ENCODE measurements around the gene CRYBA1. TPM values are rescaled to one million over a fixed set of nuclear protein-coding genes. Genes with fewer than 3 reads are reported as not detected.

CRYBA1 gene
- total RNA-seq, 2 experiments from 2014 or later: not detected

- no peaks in the 10 kb centered on the region for H3K9me3 Mint-ChIP-seq
- DNase-seq (no peak), ATAC-seq (ENCODE audit: low read depth) (no peak)
- POLR2A ChIA-PET: interaction anchor here (1.1 kb wide), 1 partner anchor 52 kb away, joined by 3 read pairs; the partner anchor contains the start of gene NUFIP2
- peaks cover 5% of the 10 kb centered on the region for H3K4me1 Mint-ChIP-seq
- no peak overlapping the region for H3K27ac Mint-ChIP-seq
- peaks cover 5% of the 10 kb centered on the region for H3K27me3 Mint-ChIP-seq
- no peak overlapping the region for H3K4me3 Mint-ChIP-seq
- H3K36me3 Mint-ChIP-seq: no peaks in the 10 kb centered on the region
These were observed 4.6 kb upstream of the CRYBA1 start for GRCh38 chr17:29242051-29242450.

GRCh38 chr17:29242790-29243189 is 3.9 kb upstream of the CRYBA1 start:
- POLR2A ChIA-PET: interaction anchor here (1.1 kb wide), 1 partner anchor 51 kb away, joined by 3 read pairs; the partner anchor contains the start of gene NUFIP2
- no peak overlapping the region for H3K27ac Mint-ChIP-seq
- H3K4me1 Mint-ChIP-seq: peaks cover 7% of the 10 kb centered on the region
- H3K36me3 Mint-ChIP-seq: no peaks in the 10 kb centered on the region
- peaks cover 5% of the 10 kb centered on the region for H3K27me3 Mint-ChIP-seq
- H3K4me3 Mint-ChIP-seq: no peak overlapping the region
- ATAC-seq (ENCODE audit: low read depth) (no peak), DNase-seq (no peak)
- H3K9me3 Mint-ChIP-seq: no peaks in the 10 kb centered on the region

- DNase-seq: no peak
- H3K4me3 Mint-ChIP-seq: no peak overlapping the region
- peaks cover 5% of the 10 kb centered on the region for H3K27me3 Mint-ChIP-seq
- no peaks in the 10 kb centered on the region for H3K36me3 Mint-ChIP-seq
- no peak for ATAC-seq (ENCODE audit: low read depth)
- POLR2A ChIA-PET: no interaction called here
- H3K9me3 Mint-ChIP-seq: no peaks in the 10 kb centered on the region
- peaks cover 7% of the 10 kb centered on the region for H3K4me1 Mint-ChIP-seq
- no peak overlapping the region for H3K27ac Mint-ChIP-seq
These were observed 2.9 kb upstream of the CRYBA1 start for GRCh38 chr17:29243792-29244191.

- H3K4me1 Mint-ChIP-seq: peaks cover 7% of the 10 kb centered on the region
- no peak overlapping the region for H3K27ac Mint-ChIP-seq
- H3K9me3 Mint-ChIP-seq: no peaks in the 10 kb centered on the region
- POLR2A ChIA-PET: no interaction called here
- ATAC-seq (ENCODE audit: low read depth) (no peak), DNase-seq (no peak)
- no peak overlapping the region for H3K4me3 Mint-ChIP-seq
- no peaks in the 10 kb centered on the region for H3K36me3 Mint-ChIP-seq
- peaks cover 5% of the 10 kb centered on the region for H3K27me3 Mint-ChIP-seq
These were observed 1.3 kb upstream of the CRYBA1 start for GRCh38 chr17:29245401-29245800.

GRCh38 chr17:29247219-29247618 is 560 bp downstream of the CRYBA1 start:
- DNase-seq: no peak
- H3K4me3 Mint-ChIP-seq: no peak overlapping the region
- POLR2A ChIA-PET: no interaction called here

GRCh38 chr17:29248845-29249244 is 2.2 kb downstream of the CRYBA1 start:
- ATAC-seq (ENCODE audit: low read depth) (no peak), DNase-seq (no peak)
- Mint-ChIP-seq H3K4me1 (peaks cover 2% of the 10 kb centered on the region), H3K27ac (no peak overlapping the region), H3K27me3 (no peaks in the 10 kb centered on the region), H3K9me3 (no peaks in the 10 kb centered on the region), H3K36me3 (peaks cover 3% of the 10 kb centered on the region), H3K4me3 (no peak overlapping the region)
- POLR2A ChIA-PET: interaction anchor here (0.9 kb wide), 1 partner anchor 44 kb away, joined by 3 read pairs; no protein-coding TSS in a partner anchor

More at GRCh38 chr17:29247219-29247618, 560 bp downstream of the CRYBA1 start:
- no peak overlapping the region for H3K27ac Mint-ChIP-seq
- no peak for ATAC-seq (ENCODE audit: low read depth)
- H3K27me3 Mint-ChIP-seq: peaks cover 5% of the 10 kb centered on the region
- peaks cover 2% of the 10 kb centered on the region for H3K4me1 Mint-ChIP-seq
- H3K9me3 Mint-ChIP-seq: no peaks in the 10 kb centered on the region
- peaks cover 3% of the 10 kb centered on the region for H3K36me3 Mint-ChIP-seq

- Mint-ChIP-seq H3K9me3 (no peaks in the 10 kb centered on the region), H3K36me3 (peaks cover 8% of the 10 kb centered on the region), H3K4me1 (peaks cover 2% of the 10 kb centered on the region), H3K27ac (no peak overlapping the region), H3K27me3 (no peaks in the 10 kb centered on the region), H3K4me3 (no peak overlapping the region)
- DNase-seq (no peak), ATAC-seq (ENCODE audit: low read depth) (no peak)
- POLR2A ChIA-PET: no interaction called here
These were observed 4.0 kb downstream of the CRYBA1 start for GRCh38 chr17:29250666-29251065.

GRCh38 chr17:29251184-29251583 is 4.5 kb downstream of the CRYBA1 start:
- Mint-ChIP-seq H3K9me3 (no peaks in the 10 kb centered on the region), H3K27me3 (no peaks in the 10 kb centered on the region), H3K27ac (no peak overlapping the region), H3K4me1 (peaks cover 2% of the 10 kb centered on the region), H3K36me3 (peaks cover 10% of the 10 kb centered on the region), H3K4me3 (no peak overlapping the region)
- POLR2A ChIA-PET: no interaction called here
- ATAC-seq (ENCODE audit: low read depth) (no peak), DNase-seq (no peak)

GRCh38 chr17:29252101-29252791 is 5.6 kb downstream of the CRYBA1 start:
- H3K9me3 Mint-ChIP-seq: no peaks in the 10 kb centered on the region
- H3K4me1 Mint-ChIP-seq: peaks cover 5% of the 10 kb centered on the region
- H3K27me3 Mint-ChIP-seq: no peaks in the 10 kb centered on the region
- H3K4me3 Mint-ChIP-seq: no peak overlapping the region
- no peak for ATAC-seq (ENCODE audit: low read depth)
- H3K27ac Mint-ChIP-seq: no peak overlapping the region
- POLR2A ChIA-PET: no interaction called here
- DNase-seq: no peak
- H3K36me3 Mint-ChIP-seq: peaks cover 10% of the 10 kb centered on the region

- H3K4me1 Mint-ChIP-seq: peaks cover 3% of the 10 kb centered on the region
- H3K27me3 Mint-ChIP-seq: no peaks in the 10 kb centered on the region
- POLR2A ChIA-PET: no interaction called here
- H3K4me3 Mint-ChIP-seq: no peak overlapping the region
- no peaks in the 10 kb centered on the region for H3K9me3 Mint-ChIP-seq
- peaks cover 10% of the 10 kb centered on the region for H3K36me3 Mint-ChIP-seq
- no peak overlapping the region for H3K27ac Mint-ChIP-seq
- DNase-seq (no peak), ATAC-seq (ENCODE audit: low read depth) (no peak)
These were observed 6.4 kb downstream of the CRYBA1 start for GRCh38 chr17:29253037-29253436.

GRCh38 chr17:29255926-29256522 is 9.4 kb downstream of the CRYBA1 start:
- no peak overlapping the region for H3K27ac Mint-ChIP-seq
- H3K4me3 Mint-ChIP-seq: no peak overlapping the region
- ATAC-seq (ENCODE audit: low read depth): no peak
- POLR2A ChIA-PET: interaction anchor here (0.9 to 1.4 kb wide), 2 partner anchors 38 kb away, joined by 3 read pairs; partner anchors contain the start of gene NUFIP2
- peaks cover 3% of the 10 kb centered on the region for H3K4me1 Mint-ChIP-seq
- no peaks in the 10 kb centered on the region for H3K27me3 Mint-ChIP-seq
- no peak for DNase-seq
- H3K9me3 Mint-ChIP-seq: no peaks in the 10 kb centered on the region
- H3K36me3 Mint-ChIP-seq: peaks cover 16% of the 10 kb centered on the region

GRCh38 chr17:29256735-29257466 is 10.2 kb downstream of the CRYBA1 start:
- DNase-seq (no peak), ATAC-seq (ENCODE audit: low read depth) (no peak)
- Mint-ChIP-seq H3K4me1 (peaks cover 3% of the 10 kb centered on the region), H3K27ac (no peak overlapping the region), H3K27me3 (no peaks in the 10 kb centered on the region), H3K4me3 (no peak overlapping the region), H3K36me3 (peaks cover 15% of the 10 kb centered on the region), H3K9me3 (no peaks in the 10 kb centered on the region)
- POLR2A ChIA-PET: interaction anchor here (1.4 kb wide), 1 partner anchor 37 kb away, joined by 3 read pairs; the partner anchor contains the start of gene NUFIP2

GRCh38 chr17:29257756-29258155 is 11.1 kb downstream of the CRYBA1 start:
- Mint-ChIP-seq H3K27me3 (no peaks in the 10 kb centered on the region), H3K4me1 (peaks cover 3% of the 10 kb centered on the region), H3K36me3 (peaks cover 15% of the 10 kb centered on the region), H3K4me3 (no peak overlapping the region), H3K27ac (no peak overlapping the region), H3K9me3 (no peaks in the 10 kb centered on the region)
- no peak for DNase-seq
- POLR2A ChIA-PET: interaction anchor here (0.6 kb wide), 1 partner anchor 25 kb away, joined by 4 read pairs; no protein-coding TSS in a partner anchor
- ATAC-seq (ENCODE audit: low read depth): no peak
